HepG2 (cell line): ENCODE data around the gene RGS19. TPM values are rescaled to one million over a fixed set of nuclear protein-coding genes. Genes with fewer than 3 reads are reported as not detected.
A peak's percentile ranks its signal among the peaks of the same experiment; 100 is the strongest.

Experiments used
- AFF4 ChIP-seq: sonication (generic); formaldehyde crosslinking; IDR thresholded peaks from 2 replicates; pipeline ENCODE4 v1.4.0; 2020; ENCODE audit warnings: missing genetic modification reagents
- FOXK1 ChIP-seq: sonication (generic); formaldehyde crosslinking; IDR thresholded peaks from 2 replicates; pipeline ENCODE4 v1.4.0; 2020; ENCODE audit warnings: low read depth, missing genetic modification reagents, borderline replicate concordance
- HMGXB4 ChIP-seq, 2 experiments: sonication (generic) in 1 of 2; formaldehyde crosslinking in 1 of 2; IDR thresholded peaks; 2 replicates each; pipeline versions ENCODE4 v1.4.0 to v1.6.1; 2018 to 2020; ENCODE audit warnings: missing genetic modification reagents in 2 of 2, borderline replicate concordance in 1 of 2, low read depth in 1 of 2, mild to moderate bottlenecking in 1 of 2, missing biosample characterization in 1 of 2
- KDM2A ChIP-seq: sonication (generic); formaldehyde crosslinking; IDR thresholded peaks from 2 replicates; pipeline ENCODE4 v1.4.0; 2020; ENCODE audit warnings: low read depth, missing genetic modification reagents, borderline replicate concordance
- MTA1 ChIP-seq: sonication (generic); formaldehyde crosslinking; IDR thresholded peaks from 2 replicates; pipeline ENCODE4 v1.4.0; 2020; ENCODE audit warnings: missing genetic modification reagents, mild to moderate bottlenecking, borderline replicate concordance
- TBX2 ChIP-seq: sonication (generic); formaldehyde crosslinking; IDR thresholded peaks from 2 replicates; pipeline ENCODE4 v1.5.0; 2020; ENCODE audit warnings: missing genetic modification reagents, mild to moderate bottlenecking, borderline replicate concordance
- ZBTB21 ChIP-seq: sonication (generic); formaldehyde crosslinking; IDR thresholded peaks from 2 replicates; pipeline ENCODE4 v1.4.0; 2020; ENCODE audit warnings: missing genetic modification reagents
- ZNF101 ChIP-seq: sonication (generic); formaldehyde crosslinking; IDR thresholded peaks from 2 replicates; pipeline ENCODE4 v1.4.0; 2020; ENCODE audit warnings: mild to moderate bottlenecking, low read depth, missing genetic modification reagents, borderline replicate concordance
- ZNF160 ChIP-seq: sonication (generic); formaldehyde crosslinking; IDR thresholded peaks from 2 replicates; pipeline ENCODE4 v1.8.0; 2022; ENCODE audit warnings: mild to moderate bottlenecking, inconsistent platforms, missing genetic modification reagents
- polyA plus RNA-seq, 8 experiments: library from polyadenylated mRNA; depleted of rRNA in 3 of 8; stranded (reverse) in 7 of 8; unstranded in 1 of 8; fragments of >200 nt; fragmentation: Illumina TruSeq in 4 of 8; extraction: Trizol in 4 of 8; gene quantifications; 2 replicates each; pipeline versions ENCODE4 v1.2.1 to v1.2.3, GENCODE V29; 2011 to 2016; ENCODE audit warnings: low read depth in 4 of 8, missing spikeins in 1 of 8, mixed read lengths in 1 of 8; ENCODE audit not compliant: insufficient read depth in 1 of 8
- total RNA-seq, 5 experiments: library from RNA; depleted of rRNA; stranded (reverse); fragments of >200 nt; fragmentation: Illumina TruSeq; extraction: Trizol; gene quantifications; 2 replicates each; pipeline ENCODE4 v1.2.3, GENCODE V29; 2016; ENCODE audit warnings: low read depth in 1 of 5
- TF ChIP-seq, protein P1 (sequence below): sonication (generic); formaldehyde crosslinking; IDR thresholded peaks from 2 replicates; pipeline ENCODE4 v1.5.1; 2020; ENCODE audit warnings: missing genetic modification reagents, mild to moderate bottlenecking, borderline replicate concordance
- TF ChIP-seq, protein P2 (sequence below): sonication (generic); formaldehyde crosslinking; IDR thresholded peaks from 2 replicates; pipeline ENCODE4 v1.4.0; 2020; ENCODE audit warnings: missing genetic modification reagents
- TF ChIP-seq, protein P3 (sequence below): sonication (generic); formaldehyde crosslinking; IDR thresholded peaks from 2 replicates; pipeline ENCODE4 v1.8.0; 2022; ENCODE audit warnings: mild to moderate bottlenecking, missing genetic modification reagents, moderate library complexity
- TF ChIP-seq, protein P4 (sequence below): sonication (generic); formaldehyde crosslinking; IDR thresholded peaks from 2 replicates; pipeline ENCODE4 v1.4.0; 2020; ENCODE audit warnings: mild to moderate bottlenecking, low read depth, missing genetic modification reagents
- TF ChIP-seq, protein P5 (sequence below): IDR thresholded peaks from 2 replicates; pipeline ENCODE4 v1.6.1; 2016; ENCODE audit warnings: low read depth

The RGS19 gene
- total and polyA plus RNA-seq, 2 of the 13 experiments (the other 11 are each of a cell fraction or from before 2014, with no cell fraction given): 10.7 to 11.9 TPM

GRCh38 chr20:64055893-64056638 is 23.3 kb downstream of the RGS19 start (continued):
- no peak for TF ChIP-seq ZNF101 (CRISPR knock-in tag)
- TF ChIP-seq, protein P1, sequence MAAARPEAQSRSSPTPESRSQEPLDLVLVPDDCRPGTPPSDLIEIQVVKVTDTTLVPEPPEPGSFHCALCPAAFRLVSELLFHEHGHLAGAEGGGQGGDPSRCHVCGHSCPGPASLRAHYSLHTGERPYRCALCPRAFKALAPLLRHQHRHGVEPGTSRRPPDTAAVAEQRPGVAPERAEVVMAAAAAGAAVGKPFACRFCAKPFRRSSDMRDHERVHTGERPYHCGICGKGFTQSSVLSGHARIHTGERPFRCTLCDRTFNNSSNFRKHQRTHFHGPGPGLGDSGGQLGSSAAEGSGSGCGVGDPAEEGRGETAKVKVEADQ: no peak
- peak; percentile 16 to 55; a peak in 3 of 4 replicates for TF ChIP-seq HMGXB4 (CRISPR knock-in tag; IDR thresholded peaks at IDR 0.05; ENCODE audit: borderline replicate concordance in 1 of 2, low read depth in 1 of 2)
- no peak for TF ChIP-seq ZBTB21 (CRISPR knock-in tag)
- TF ChIP-seq, protein P2, sequence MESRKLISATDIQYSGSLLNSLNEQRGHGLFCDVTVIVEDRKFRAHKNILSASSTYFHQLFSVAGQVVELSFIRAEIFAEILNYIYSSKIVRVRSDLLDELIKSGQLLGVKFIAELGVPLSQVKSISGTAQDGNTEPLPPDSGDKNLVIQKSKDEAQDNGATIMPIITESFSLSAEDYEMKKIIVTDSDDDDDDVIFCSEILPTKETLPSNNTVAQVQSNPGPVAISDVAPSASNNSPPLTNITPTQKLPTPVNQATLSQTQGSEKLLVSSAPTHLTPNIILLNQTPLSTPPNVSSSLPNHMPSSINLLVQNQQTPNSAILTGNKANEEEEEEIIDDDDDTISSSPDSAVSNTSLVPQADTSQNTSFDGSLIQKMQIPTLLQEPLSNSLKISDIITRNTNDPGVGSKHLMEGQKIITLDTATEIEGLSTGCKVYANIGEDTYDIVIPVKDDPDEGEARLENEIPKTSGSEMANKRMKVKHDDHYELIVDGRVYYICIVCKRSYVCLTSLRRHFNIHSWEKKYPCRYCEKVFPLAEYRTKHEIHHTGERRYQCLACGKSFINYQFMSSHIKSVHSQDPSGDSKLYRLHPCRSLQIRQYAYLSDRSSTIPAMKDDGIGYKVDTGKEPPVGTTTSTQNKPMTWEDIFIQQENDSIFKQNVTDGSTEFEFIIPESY (CRISPR knock-in tag): peak; percentile 31; the same call in 1 of the 2 replicates
- peak; percentile 63; the same call in 1 of the 2 replicates for TF ChIP-seq AFF4 (CRISPR knock-in tag)
- TF ChIP-seq MTA1 (CRISPR knock-in tag): peak; percentile 59; the same call in 1 of the 2 replicates
- no peak for TF ChIP-seq TBX2 (CRISPR knock-in tag)
- 0 out of 2 replicates have a peak, but pooled peaks have one; percentile 41 for TF ChIP-seq ZNF160 (CRISPR knock-in tag)
- TF ChIP-seq, protein P3, sequence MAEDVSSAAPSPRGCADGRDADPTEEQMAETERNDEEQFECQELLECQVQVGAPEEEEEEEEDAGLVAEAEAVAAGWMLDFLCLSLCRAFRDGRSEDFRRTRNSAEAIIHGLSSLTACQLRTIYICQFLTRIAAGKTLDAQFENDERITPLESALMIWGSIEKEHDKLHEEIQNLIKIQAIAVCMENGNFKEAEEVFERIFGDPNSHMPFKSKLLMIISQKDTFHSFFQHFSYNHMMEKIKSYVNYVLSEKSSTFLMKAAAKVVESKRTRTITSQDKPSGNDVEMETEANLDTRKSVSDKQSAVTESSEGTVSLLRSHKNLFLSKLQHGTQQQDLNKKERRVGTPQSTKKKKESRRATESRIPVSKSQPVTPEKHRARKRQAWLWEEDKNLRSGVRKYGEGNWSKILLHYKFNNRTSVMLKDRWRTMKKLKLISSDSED (CRISPR knock-in tag): peak; percentile 94; the same call in 1 of the 2 replicates
- TF ChIP-seq KDM2A (CRISPR knock-in tag): no peak
- TF ChIP-seq FOXK1 (CRISPR knock-in tag): no peak
- TF ChIP-seq, protein P4, sequence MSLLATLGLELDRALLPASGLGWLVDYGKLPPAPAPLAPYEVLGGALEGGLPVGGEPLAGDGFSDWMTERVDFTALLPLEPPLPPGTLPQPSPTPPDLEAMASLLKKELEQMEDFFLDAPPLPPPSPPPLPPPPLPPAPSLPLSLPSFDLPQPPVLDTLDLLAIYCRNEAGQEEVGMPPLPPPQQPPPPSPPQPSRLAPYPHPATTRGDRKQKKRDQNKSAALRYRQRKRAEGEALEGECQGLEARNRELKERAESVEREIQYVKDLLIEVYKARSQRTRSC (CRISPR knock-in tag): peak; percentile 92; the same call in 1 of the 2 replicates
- TF ChIP-seq, protein P5, sequence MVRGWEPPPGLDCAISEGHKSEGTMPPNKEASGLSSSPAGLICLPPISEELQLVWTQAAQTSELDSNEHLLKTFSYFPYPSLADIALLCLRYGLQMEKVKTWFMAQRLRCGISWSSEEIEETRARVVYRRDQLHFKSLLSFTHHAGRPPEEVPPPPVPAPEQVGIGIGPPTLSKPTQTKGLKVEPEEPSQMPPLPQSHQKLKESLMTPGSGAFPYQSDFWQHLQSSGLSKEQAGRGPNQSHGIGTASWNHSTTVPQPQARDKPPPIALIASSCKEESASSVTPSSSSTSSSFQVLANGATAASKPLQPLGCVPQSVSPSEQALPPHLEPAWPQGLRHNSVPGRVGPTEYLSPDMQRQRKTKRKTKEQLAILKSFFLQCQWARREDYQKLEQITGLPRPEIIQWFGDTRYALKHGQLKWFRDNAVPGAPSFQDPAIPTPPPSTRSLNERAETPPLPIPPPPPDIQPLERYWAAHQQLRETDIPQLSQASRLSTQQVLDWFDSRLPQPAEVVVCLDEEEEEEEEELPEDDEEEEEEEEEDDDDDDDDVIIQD (CRISPR knock-in tag): no peak
